ENCODE measurements around the gene GAS2. TPM values are rescaled to one million over a fixed set of nuclear protein-coding genes. Genes with fewer than 3 reads are reported as not detected.

GAS2 gene
- polyA plus RNA-seq, 2 of the 4 experiments (the other 2 are of a cell fraction) = 0.84 to 1.0 TPM

GRCh38 chr11:22787055-22787454 is 120.6 kb downstream of the GAS2 start:
- TF ChIP-seq RAD21 (conservative IDR thresholded peaks at IDR 0.05 in 1 of 2, IDR thresholded peaks at IDR 0.05 in 1 of 2) (no peak), KDM1A (IDR thresholded peaks at IDR 0.05; ENCODE audit: low read depth) (no peak), MAZ (IDR thresholded peaks at IDR 0.05; ENCODE audit: borderline replicate concordance, low read depth, low read length) (no peak), HOXB13 (CRISPR knock-in tag; IDR thresholded peaks at IDR 0.05; ENCODE audit: low read depth) (no peak), RNF2 (IDR thresholded peaks at IDR 0.05; ENCODE audit: borderline replicate concordance, low read depth) (no peak), POLR2A (IDR thresholded peaks at IDR 0.05; ENCODE audit: low read length) (no peak), RFX5 (IDR thresholded peaks at IDR 0.05) (no peak)
- ChIA-PET POLR2A (interaction anchor here (1.0 kb wide), 1 partner anchor 162 kb away, joined by 3 read pairs; the partner anchor contains the start of gene FANCF), CTCF (interaction anchor here (1.0 to 2.4 kb wide), 21 partner anchors 9 to 616 kb away, joined by 3 to 15 read pairs (median 5); partner anchors contain the start of genes SLC17A6 and SVIP)
- 45% methylated on average over 2 of the region's 2 CpGs for whole genome bisulfite sequencing (ENCODE audit: missing lambda C conversion rate)
- H3K4me3 ChIP-seq = no peak overlapping the region
- H3K4me1 ChIP-seq = peaks cover 3% of the 10 kb centered on the region; the same call in 2 of the 3 replicates
- H3K4me2 ChIP-seq = no peak overlapping the region
- no peaks in the 10 kb centered on the region for H3K9me3 ChIP-seq
- no peak for DNase-seq (ENCODE audit: low read depth in 1 of 2, low spot score in 1 of 2)
- no peak overlapping the region for H3K27ac ChIP-seq
- FAIRE-seq = no peak
- ATAC-seq = no peak

GRCh38 chr11:22787551-22788162 is 121.2 kb downstream of the GAS2 start:
- H3K4me1 ChIP-seq = peaks cover 9% of the 10 kb centered on the region; the same call in 2 of the 3 replicates
- DNase-seq (ENCODE audit: low read depth in 1 of 2, low spot score in 1 of 2) = peak; percentile 8 to 31
- TF ChIP-seq CTCF (IDR thresholded peaks at IDR 0.05) (peak; percentile 86), SMC3 (IDR thresholded peaks at IDR 0.05) (peak; percentile 62), USF2 (IDR thresholded peaks at IDR 0.05) (no peak), RAD21 (conservative IDR thresholded peaks at IDR 0.05 in 1 of 2, IDR thresholded peaks at IDR 0.05 in 1 of 2) (peak; percentile 78 to 79), CEBPB (IDR thresholded peaks at IDR 0.05) (no peak), MAFK (IDR thresholded peaks at IDR 0.05; ENCODE audit: partially characterized antibody) (no peak), CHD4 (IDR thresholded peaks at IDR 0.05; ENCODE audit: borderline replicate concordance) (no peak)
- 19% methylated on average over 9 of the region's 9 CpGs for WGBS (ENCODE audit: missing lambda C conversion rate)
- no peaks in the 10 kb centered on the region for H3K9me3 ChIP-seq
- POLR2A ChIA-PET = interaction anchor here (1.0 kb wide), 1 partner anchor 162 kb away, joined by 3 read pairs; the partner anchor contains the start of gene FANCF
- no peak overlapping the region for H3K4me3 ChIP-seq
- H3K27ac ChIP-seq = no peak overlapping the region
- FAIRE-seq = peak; percentile 84
- CTCF ChIA-PET = interaction anchor here (0.6 to 2.4 kb wide), 32 partner anchors 10 to 617 kb away, joined by 3 to 15 read pairs (median 5); partner anchors contain the start of genes SLC17A6 and SVIP
- no peak overlapping the region for H3K4me2 ChIP-seq
- ATAC-seq = peak; percentile 71 to 79; a peak in 5 of 6 replicates

DNA sequence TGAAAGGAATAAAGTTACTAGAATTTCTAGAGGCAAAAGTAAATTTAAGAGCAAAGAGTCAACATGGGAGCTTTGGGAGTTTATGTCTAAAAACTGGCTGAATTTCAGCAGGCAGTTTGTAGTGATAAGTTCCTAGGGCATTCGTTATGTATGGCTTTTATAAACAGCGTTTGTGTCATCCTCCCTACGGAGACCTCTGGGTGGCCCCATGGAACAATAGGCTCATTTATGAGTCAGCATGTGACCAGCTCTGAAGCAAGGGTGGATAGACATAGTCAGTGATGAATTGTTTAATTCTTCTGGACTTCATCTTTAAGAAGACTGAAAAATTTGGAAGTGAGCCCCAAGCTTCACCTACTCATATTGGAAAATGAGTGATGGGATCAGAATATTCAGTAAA is 126.1 kb downstream of the GAS2 start:
- ChIA-PET POLR2A (interaction anchor here (0.9 kb wide), 1 partner anchor 37 kb away, joined by 4 read pairs; the partner anchor contains the start of gene SVIP), CTCF (no interaction called here)
- 1% methylated on average over 3 of the region's 3 CpGs for WGBS (ENCODE audit: missing lambda C conversion rate)
- no peak for TF ChIP-seq BHLHE40 (IDR thresholded peaks at IDR 0.05; ENCODE audit: low read depth, low read length)
- TF ChIP-seq USF2 (IDR thresholded peaks at IDR 0.05) = 0 out of 2 replicates have a peak, but pooled peaks have one; percentile 16
- no peak overlapping the region for H3K4me3 ChIP-seq
- no peak for FAIRE-seq
- no peak overlapping the region; a peak in 1 of 6 replicates for H3K27ac ChIP-seq
- H3K4me2 ChIP-seq = peak overlapping the region; percentile 45
- no peaks in the 10 kb centered on the region for H3K9me3 ChIP-seq
- peak in 1 of 2 experiments; percentile 69 for DNase-seq (ENCODE audit: low read depth in 1 of 2, low spot score in 1 of 2)
- H3K4me1 ChIP-seq = peaks cover 33% of the 10 kb centered on the region
- ATAC-seq = peak; percentile 81 to 88; a peak in 5 of 6 replicates

All from A549 (cell line).